NCI-H128 (cell line): ENCODE data around the gene CACNA2D1.
A peak's percentile ranks its signal among the peaks of the same experiment; 100 is the strongest.
"Not testable (repeated sequence)": the region's sequence is repeated elsewhere in the genome, so short reads cannot be mapped to it uniquely, and the experiment has no call there.

Experiments
- DNase-seq: peaks from one replicate; lab custom pipeline; 2025; ENCODE audit not compliant: unreplicated experiment; lab: John Stamatoyannopoulos, UW

CACNA2D1 gene

GRCh38 chr7:82173400-82174021 is 270.1 kb downstream of the CACNA2D1 start:
- no peak for DNase-seq

DNA sequence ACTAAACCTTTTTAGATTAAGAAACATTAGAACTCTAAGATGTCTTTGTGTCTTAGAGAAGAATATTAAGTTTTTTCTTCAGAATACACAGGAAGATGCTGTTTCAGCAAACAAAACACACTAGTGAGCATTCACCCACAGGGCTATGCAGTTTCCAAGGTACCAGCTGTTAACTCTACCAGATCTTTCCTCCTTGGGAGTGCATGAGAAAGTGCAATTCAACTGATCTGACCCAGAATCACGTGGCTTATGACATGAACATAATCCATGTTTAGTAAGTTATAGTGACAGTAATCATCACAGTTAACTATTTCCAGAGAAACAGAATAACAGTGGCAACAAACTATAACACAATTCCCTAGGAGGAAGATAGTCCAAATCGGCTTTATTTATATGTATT is 270.7 kb downstream of the CACNA2D1 start:
- no peak for DNase-seq

- no peak for DNase-seq
Observed at GRCh38 chr7:82172017-82172416, 271.6 kb downstream of the CACNA2D1 start.

GRCh38 chr7:82167558-82168314 is 275.8 kb downstream of the CACNA2D1 start:
- no peak for DNase-seq

GRCh38 chr7:82166260-82167015 is 277.1 kb downstream of the CACNA2D1 start:
- DNase-seq = peak; percentile 66

- no peak for DNase-seq
Observed at GRCh38 chr7:82164813-82165212, 278.8 kb downstream of the CACNA2D1 start.

GRCh38 chr7:82164410-82164809 is 279.2 kb downstream of the CACNA2D1 start:
- no peak for DNase-seq

GRCh38 chr7:82163586-82163985 is 280.0 kb downstream of the CACNA2D1 start:
- DNase-seq = no peak

- DNase-seq = no peak
Observed at GRCh38 chr7:82162289-82162688, 281.3 kb downstream of the CACNA2D1 start.

DNA sequence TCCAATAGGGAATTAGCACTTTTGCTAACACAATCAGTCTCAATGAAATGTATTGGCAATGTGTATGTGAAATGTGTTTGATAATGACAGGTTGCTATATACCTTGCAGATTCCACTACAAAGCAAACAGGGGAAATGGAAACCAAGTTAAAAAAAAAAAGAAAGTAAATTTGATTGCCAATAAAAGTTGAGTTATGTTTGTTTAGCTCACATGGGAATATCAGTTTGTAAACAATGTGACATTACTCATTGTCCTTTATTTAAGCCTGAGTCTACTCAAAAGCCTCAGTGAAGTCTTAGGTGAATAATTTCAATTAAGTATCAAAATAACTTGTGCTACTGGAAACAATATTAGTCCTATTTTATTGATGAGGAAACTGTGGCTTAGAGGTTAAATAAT is 285.2 kb downstream of the CACNA2D1 start:
- no peak for DNase-seq

DNA sequence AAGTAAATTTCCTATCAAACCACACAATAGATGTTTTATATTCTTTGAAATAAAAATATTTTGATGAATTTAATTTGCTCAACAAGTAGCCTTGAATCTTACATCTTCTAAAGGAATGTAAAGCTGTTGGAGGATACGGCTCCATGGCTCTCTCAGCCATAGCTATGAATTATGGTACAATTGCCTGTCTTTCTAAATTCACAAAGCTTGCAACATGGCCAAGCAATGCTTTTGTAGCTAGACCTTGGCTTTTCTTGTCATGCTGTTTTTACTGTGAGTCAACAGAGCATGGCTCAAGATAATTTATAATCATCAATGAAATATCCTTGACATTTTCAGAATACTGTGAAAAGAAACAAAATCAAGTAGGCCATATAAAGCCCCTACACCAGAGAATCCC is 286.7 kb downstream of the CACNA2D1 start:
- no peak for DNase-seq

- peak; percentile 22 for DNase-seq
Observed at GRCh38 chr7:82156168-82156567, 287.4 kb downstream of the CACNA2D1 start.

DNA sequence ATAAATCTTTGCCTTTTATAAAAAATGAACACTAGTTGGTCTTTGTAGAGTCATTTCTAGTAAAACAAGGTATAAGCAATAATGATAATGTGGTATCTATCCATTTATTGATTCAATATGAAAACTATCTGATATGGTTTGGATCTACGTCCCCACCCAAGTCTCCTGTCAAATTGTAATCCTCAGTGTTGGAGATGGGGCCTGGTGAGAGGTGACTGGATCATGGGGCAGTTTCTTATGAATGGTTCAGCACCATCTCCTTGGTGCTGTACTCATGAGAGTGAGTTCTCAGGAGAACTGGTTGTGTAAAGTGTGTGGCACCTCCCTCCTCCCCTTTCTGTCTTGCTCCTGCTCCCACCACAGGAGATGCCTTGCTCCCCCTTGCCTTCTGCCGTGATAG is 288.8 kb downstream of the CACNA2D1 start:
- no peak for DNase-seq

- no peak for DNase-seq
Observed at GRCh38 chr7:82153776-82154175, 289.8 kb downstream of the CACNA2D1 start.

DNA sequence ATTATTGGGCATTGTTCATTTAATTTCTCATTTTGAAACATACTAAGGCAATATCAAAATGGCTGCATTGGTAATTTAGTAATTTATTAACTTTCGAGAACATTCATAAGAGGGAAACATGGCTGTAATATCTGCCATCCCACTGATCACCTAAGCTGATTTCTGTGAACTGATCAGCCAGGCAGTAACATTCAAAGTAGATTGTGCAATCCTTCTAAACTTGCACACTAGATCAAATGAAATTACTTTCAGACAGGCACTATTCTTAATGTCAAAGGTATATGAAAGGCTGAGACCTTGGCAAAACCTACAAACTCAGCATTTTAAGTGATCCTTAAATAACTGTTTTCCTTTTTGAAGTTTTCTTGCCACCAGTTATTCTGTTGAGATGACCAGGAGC is 290.7 kb downstream of the CACNA2D1 start:
- DNase-seq = no peak

- DNase-seq = no peak
Observed at GRCh38 chr7:82146491-82146890, 297.1 kb downstream of the CACNA2D1 start.

GRCh38 chr7:82142263-82142864 is 301.2 kb downstream of the CACNA2D1 start:
- DNase-seq = no peak

DNA sequence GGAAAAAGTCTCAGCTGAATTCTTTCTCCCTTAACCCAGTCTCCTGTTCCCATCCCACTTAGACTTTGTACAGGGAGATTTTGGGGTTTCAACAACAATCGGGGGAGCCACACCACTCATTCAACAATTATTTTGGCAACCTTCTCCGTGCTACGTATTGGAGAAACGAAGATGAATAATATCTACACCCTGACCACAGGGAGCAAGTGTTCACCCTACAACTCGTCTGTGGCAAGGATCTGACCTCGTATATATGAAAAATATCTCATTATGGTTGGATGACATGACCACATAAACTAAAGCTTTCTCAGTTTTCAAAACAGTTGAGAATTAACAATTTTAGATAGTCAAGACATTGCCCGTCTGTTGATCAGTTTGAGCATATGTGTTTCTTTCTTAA is 302.1 kb downstream of the CACNA2D1 start:
- no peak for DNase-seq

DNA sequence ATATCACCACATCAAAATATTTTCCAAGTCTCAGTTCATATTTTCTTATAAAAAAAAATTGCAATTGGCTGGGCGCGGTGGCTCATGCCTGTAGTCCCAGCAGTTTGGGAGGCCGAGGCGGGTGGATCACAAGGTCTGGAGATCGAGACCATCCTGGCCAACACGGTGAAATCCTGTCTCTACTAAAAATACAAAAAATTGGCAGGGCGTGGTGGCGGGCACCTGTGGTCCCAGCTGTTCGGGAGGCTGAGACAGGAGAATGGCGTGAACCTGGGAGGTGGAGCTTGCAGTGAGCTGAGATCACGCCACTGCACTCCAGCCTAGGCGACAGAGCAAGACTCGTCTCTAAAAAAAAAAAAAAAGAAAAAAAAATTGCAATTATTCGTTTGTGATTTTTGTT is 303.0 kb downstream of the CACNA2D1 start:
- not testable (repeated sequence) for DNase-seq

- DNase-seq = no peak
Observed at GRCh38 chr7:82131215-82131614, 312.4 kb downstream of the CACNA2D1 start.

GRCh38 chr7:82129091-82129490 is 314.5 kb downstream of the CACNA2D1 start:
- DNase-seq = no peak

DNA sequence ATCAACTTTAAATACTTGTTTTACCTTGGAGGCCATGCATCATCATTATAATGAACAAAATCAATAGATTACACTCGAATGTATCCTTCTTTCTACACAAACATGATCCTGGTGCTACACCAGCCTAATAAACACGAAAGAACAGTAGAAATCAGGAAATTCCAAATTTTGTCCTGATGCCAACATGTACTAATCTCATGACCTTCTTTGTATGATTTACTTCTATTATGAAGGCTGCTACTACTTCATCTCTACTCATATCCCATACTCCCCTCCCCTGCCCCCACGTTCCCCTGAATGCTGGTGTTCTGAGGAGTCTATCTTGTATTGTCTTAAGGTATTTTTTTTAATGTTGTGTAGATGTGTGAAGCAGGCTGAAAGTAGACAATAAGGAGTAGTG is 315.0 kb downstream of the CACNA2D1 start:
- DNase-seq = no peak
